Measurements from ENCODE around the gene ARHGAP10.
A peak's percentile ranks its signal among the peaks of the same experiment; 100 is the strongest.

Gene ARHGAP10

GRCh38 chr4:147955827-147956558 lies 224.1 kb downstream of the ARHGAP10 start:
- H3K27me3 Mint-ChIP-seq: no peaks in the 10 kb centered on the region
- peaks cover 86% of the 10 kb centered on the region for H3K36me3 Mint-ChIP-seq (ENCODE audit: low read depth)
- H3K9me3 Mint-ChIP-seq: no peaks in the 10 kb centered on the region
- no peak overlapping the region for H3K4me3 Mint-ChIP-seq
- H3K4me1 Mint-ChIP-seq (ENCODE audit: low read depth): peaks cover 5% of the 10 kb centered on the region
- no peak overlapping the region for H3K27ac Mint-ChIP-seq
- intact Hi-C loops (cut with micrococcal nuclease): no loop called here

GRCh38 chr4:147957446-147957845 lies 225.6 kb downstream of the ARHGAP10 start:
- no peaks in the 10 kb centered on the region for H3K9me3 Mint-ChIP-seq
- peaks cover 16% of the 10 kb centered on the region for H3K4me1 Mint-ChIP-seq (ENCODE audit: low read depth)
- intact Hi-C loops (cut with micrococcal nuclease): no loop called here
- no peak overlapping the region for H3K4me3 Mint-ChIP-seq
- peaks cover 86% of the 10 kb centered on the region for H3K36me3 Mint-ChIP-seq (ENCODE audit: low read depth)
- no peaks in the 10 kb centered on the region for H3K27me3 Mint-ChIP-seq
- H3K27ac Mint-ChIP-seq: no peak overlapping the region

- H3K27ac Mint-ChIP-seq: no peak overlapping the region
- H3K4me1 Mint-ChIP-seq (ENCODE audit: low read depth): peaks cover 16% of the 10 kb centered on the region
- H3K4me3 Mint-ChIP-seq: no peak overlapping the region
- intact Hi-C loops (cut with micrococcal nuclease): no loop called here
- no peaks in the 10 kb centered on the region for H3K27me3 Mint-ChIP-seq
- H3K36me3 Mint-ChIP-seq (ENCODE audit: low read depth): peaks cover 86% of the 10 kb centered on the region
- no peaks in the 10 kb centered on the region for H3K9me3 Mint-ChIP-seq
Measured at GRCh38 chr4:147958057-147958456, 226.2 kb downstream of the ARHGAP10 start.

- Mint-ChIP-seq H3K27ac (no peak overlapping the region), H3K4me1 (ENCODE audit: low read depth) (peaks cover 16% of the 10 kb centered on the region), H3K27me3 (no peaks in the 10 kb centered on the region), H3K9me3 (no peaks in the 10 kb centered on the region), H3K36me3 (ENCODE audit: low read depth) (peaks cover 86% of the 10 kb centered on the region), H3K4me3 (no peak overlapping the region)
- intact Hi-C loops (cut with micrococcal nuclease): no loop called here
Measured at GRCh38 chr4:147958489-147959065, 226.7 kb downstream of the ARHGAP10 start.

- no peaks in the 10 kb centered on the region for H3K27me3 Mint-ChIP-seq
- intact Hi-C loops (cut with micrococcal nuclease): no loop called here
- H3K9me3 Mint-ChIP-seq: no peaks in the 10 kb centered on the region
- no peak overlapping the region for H3K27ac Mint-ChIP-seq
- peaks cover 19% of the 10 kb centered on the region for H3K4me1 Mint-ChIP-seq (ENCODE audit: low read depth)
- H3K4me3 Mint-ChIP-seq: no peak overlapping the region
- peaks cover 89% of the 10 kb centered on the region for H3K36me3 Mint-ChIP-seq (ENCODE audit: low read depth)
Measured at GRCh38 chr4:147960971-147961370, 229.1 kb downstream of the ARHGAP10 start.

- H3K27me3 Mint-ChIP-seq: no peaks in the 10 kb centered on the region
- intact Hi-C loops (cut with micrococcal nuclease): no loop called here
- H3K27ac Mint-ChIP-seq: no peak overlapping the region
- peaks cover 35% of the 10 kb centered on the region for H3K4me1 Mint-ChIP-seq (ENCODE audit: low read depth)
- H3K9me3 Mint-ChIP-seq: no peaks in the 10 kb centered on the region
- no peak overlapping the region for H3K4me3 Mint-ChIP-seq
- H3K36me3 Mint-ChIP-seq (ENCODE audit: low read depth): peaks cover 92% of the 10 kb centered on the region
Measured at GRCh38 chr4:147963839-147964238, 232.0 kb downstream of the ARHGAP10 start.

GRCh38 chr4:147964266-147964880 lies 232.5 kb downstream of the ARHGAP10 start:
- Mint-ChIP-seq H3K4me3 (no peak overlapping the region), H3K9me3 (no peaks in the 10 kb centered on the region), H3K4me1 (ENCODE audit: low read depth) (peaks cover 40% of the 10 kb centered on the region), H3K27ac (no peak overlapping the region), H3K36me3 (ENCODE audit: low read depth) (peaks cover 92% of the 10 kb centered on the region), H3K27me3 (no peaks in the 10 kb centered on the region)
- intact Hi-C loops (cut with micrococcal nuclease): no loop called here

- intact Hi-C loops (cut with micrococcal nuclease): no loop called here
- Mint-ChIP-seq H3K27me3 (no peaks in the 10 kb centered on the region), H3K9me3 (no peaks in the 10 kb centered on the region), H3K4me1 (ENCODE audit: low read depth) (peaks cover 47% of the 10 kb centered on the region), H3K27ac (no peak overlapping the region), H3K4me3 (no peak overlapping the region), H3K36me3 (ENCODE audit: low read depth) (peaks cover 96% of the 10 kb centered on the region)
Measured at GRCh38 chr4:147965056-147965455, 233.2 kb downstream of the ARHGAP10 start.

- H3K36me3 Mint-ChIP-seq (ENCODE audit: low read depth): peaks cover 99% of the 10 kb centered on the region
- intact Hi-C loops (cut with micrococcal nuclease): no loop called here
- no peak overlapping the region for H3K4me3 Mint-ChIP-seq
- H3K9me3 Mint-ChIP-seq: no peaks in the 10 kb centered on the region
- peak overlapping the region; percentile 17 for H3K27ac Mint-ChIP-seq
- H3K4me1 Mint-ChIP-seq (ENCODE audit: low read depth): peaks cover 54% of the 10 kb centered on the region
- no peaks in the 10 kb centered on the region for H3K27me3 Mint-ChIP-seq
Measured at GRCh38 chr4:147965873-147966272, 234.0 kb downstream of the ARHGAP10 start.

GRCh38 chr4:147968641-147969040 lies 236.8 kb downstream of the ARHGAP10 start:
- no peaks in the 10 kb centered on the region for H3K9me3 Mint-ChIP-seq
- H3K4me1 Mint-ChIP-seq (ENCODE audit: low read depth): peaks cover 64% of the 10 kb centered on the region
- H3K4me3 Mint-ChIP-seq: no peak overlapping the region
- no peaks in the 10 kb centered on the region for H3K27me3 Mint-ChIP-seq
- intact Hi-C loops (cut with micrococcal nuclease): no loop called here
- H3K36me3 Mint-ChIP-seq (ENCODE audit: low read depth): peaks cover 99% of the 10 kb centered on the region
- no peak overlapping the region for H3K27ac Mint-ChIP-seq

GRCh38 chr4:147969573-147970385 lies 237.9 kb downstream of the ARHGAP10 start:
- Mint-ChIP-seq H3K27ac (peak overlapping the region; percentile 76), H3K4me1 (ENCODE audit: low read depth) (peaks cover 64% of the 10 kb centered on the region), H3K9me3 (no peaks in the 10 kb centered on the region), H3K36me3 (ENCODE audit: low read depth) (peaks cover 99% of the 10 kb centered on the region), H3K27me3 (no peaks in the 10 kb centered on the region), H3K4me3 (no peak overlapping the region)
- intact Hi-C loops (cut with micrococcal nuclease): no loop called here

- Mint-ChIP-seq H3K27me3 (no peaks in the 10 kb centered on the region), H3K4me3 (no peak overlapping the region), H3K9me3 (no peaks in the 10 kb centered on the region), H3K36me3 (ENCODE audit: low read depth) (peaks cover 99% of the 10 kb centered on the region), H3K4me1 (ENCODE audit: low read depth) (peaks cover 60% of the 10 kb centered on the region), H3K27ac (no peak overlapping the region)
- intact Hi-C loops (cut with micrococcal nuclease): no loop called here
Measured at GRCh38 chr4:147971116-147971515, 239.2 kb downstream of the ARHGAP10 start.

GRCh38 chr4:147975325-147975724 lies 243.4 kb downstream of the ARHGAP10 start:
- H3K4me3 Mint-ChIP-seq: no peak overlapping the region
- H3K9me3 Mint-ChIP-seq: peaks cover 24% of the 10 kb centered on the region
- peaks cover 88% of the 10 kb centered on the region for H3K36me3 Mint-ChIP-seq (ENCODE audit: low read depth)
- H3K27ac Mint-ChIP-seq: no peak overlapping the region
- H3K4me1 Mint-ChIP-seq (ENCODE audit: low read depth): peaks cover 63% of the 10 kb centered on the region
- intact Hi-C loops (cut with micrococcal nuclease): no loop called here
- no peaks in the 10 kb centered on the region for H3K27me3 Mint-ChIP-seq
